T-helper 2 cell (primary cell): ENCODE measurements around the gene KRT15.

ENCODE experiments used
- DNase-seq, 5 experiments: peaks; one replicate each; pipeline versions ENCODE4 v3.0.0 to v3.0.0-alpha.2; 2012 to 2022

KRT15 gene

GRCh38 chr17:41476866-41477815, 41.5 kb downstream of the KRT15 start:
- DNase-seq: no peak

GRCh38 chr17:41475421-41475820, 43.3 kb downstream of the KRT15 start:
- no peak for DNase-seq

GRCh38 chr17:41474863-41475262, 43.8 kb downstream of the KRT15 start:
- no peak for DNase-seq

GRCh38 chr17:41468346-41468745, 50.3 kb downstream of the KRT15 start:
- DNase-seq: no peak

GRCh38 chr17:41467561-41467960, 51.1 kb downstream of the KRT15 start:
- DNase-seq: no peak

- DNase-seq: no peak
Measured at GRCh38 chr17:41466988-41467387, 51.7 kb downstream of the KRT15 start, which contains the start of gene KRT32. Gene KRT32 (minus strand): TSS chr17:41467386. CDS start chr17:41467325, 61 bp downstream.

GRCh38 chr17:41464682-41465081, 54.0 kb downstream of the KRT15 start:
- no peak for DNase-seq

- DNase-seq: no peak
Measured at GRCh38 chr17:41464173-41464572, 54.5 kb downstream of the KRT15 start.

- DNase-seq: no peak
Measured at GRCh38 chr17:41463746-41464145, 54.9 kb downstream of the KRT15 start.
